Esophagus squamous epithelium (tissue), 5 donors: Measurements from ENCODE around the gene OAT. TPM values are rescaled to one million over a fixed set of nuclear protein-coding genes. Genes with fewer than 3 reads are reported as not detected.

Source experiments
- DNase-seq: peaks from one replicate; lab custom pipeline; 2025; lab: John Stamatoyannopoulos, UW
- H3K27ac ChIP-seq, 4 donors: fragments of 200-600 bp; sonication (generic); one replicate each; pipeline ENCODE4 v1.5.1; 2016 to 2019; ENCODE audit warnings: mild to moderate bottlenecking in 1 of 4
- H3K27me3 ChIP-seq, 4 donors: fragments of 200-600 bp; sonication (generic); 1 replicate in 3 of 4; 2 replicates in 1 of 4; pipeline versions ENCODE4 v1.5.1 to v1.6.0; 2017 to 2021; ENCODE audit warnings: antibody characterized with exemption in 1 of 4
- H3K36me3 ChIP-seq, 3 donors: fragments of 200-600 bp; sonication (generic); one replicate each; pipeline ENCODE4 v1.5.1; 2016 to 2019
- H3K4me1 ChIP-seq, 3 donors: fragments of 200-600 bp; sonication (generic); one replicate each; pipeline ENCODE4 v1.5.1; 2017 to 2019
- H3K4me3 ChIP-seq, 4 donors: fragments of 200-600 bp; sonication (generic); 1 replicate in 3 of 4; 2 replicates in 1 of 4; pipeline ENCODE4 v1.5.1; 2016 to 2019; ENCODE audit warnings: mild to moderate bottlenecking in 2 of 4, moderate library complexity in 1 of 4
- H3K9me3 ChIP-seq, 3 donors: fragments of 200-600 bp; sonication (generic); one replicate each; pipeline ENCODE4 v1.5.1; 2016 to 2019
- POLR2A ChIP-seq, 4 donors: fragments of 450-650 bp; IDR thresholded peaks; one replicate each; pipeline ENCODE4 v1.6.1; 2017; ENCODE audit warnings: antibody characterized with exemption in 4 of 4, mild to moderate bottlenecking in 4 of 4, moderate library complexity in 3 of 4
- WGBS, 2 donors: methylation state at CpG; one replicate each; pipeline ENCODE4 v1.1.5; 2018; 5-methylcytosine and 5-hydroxymethylcytosine counted together
- intact Hi-C: fragments of 100-400 bp; cut with DNase I; formaldehyde crosslinking; loops from one replicate; pipeline ENCODE4 v1.15.0; 2022
- total RNA-seq, 4 donors: library from RNA; depleted of rRNA; stranded (reverse); fragments of >200 nt; gene quantifications; one replicate each; pipeline ENCODE4 v1.1.0, GENCODE V29; 2016
- TF ChIP-seq, protein P1 (sequence below), 6 experiments: fragments of 450-650 bp in 4 of 6; fragments of 200-600 bp in 2 of 6; sonication (generic) in 2 of 6; IDR thresholded peaks; one replicate each; pipeline ENCODE4 v1.5.1; 2016 to 2019; ENCODE audit warnings: antibody characterized with exemption in 6 of 6, mild to moderate bottlenecking in 4 of 6, moderate library complexity in 4 of 6
- donor health status: DM: yes; HTN: yes; CAD: no.

Gene OAT
- total RNA-seq, 4 donors from 2014 or later: 101 to 194 (median 131) TPM

GRCh38 chr10:124388476-124388822 is 30.3 kb downstream of the OAT start:
- intact Hi-C loops: loop anchor here (5.0 to 10.0 kb wide), 2 partner anchors 396 to 804 kb away; no protein-coding TSS in a partner anchor
- H3K4me1 ChIP-seq: peaks cover 5 to 15% (median 10%) of the 10 kb centered on the region in 3 donors
- H3K27me3 ChIP-seq: peaks cover 0 to 14% (median 0%) of the 10 kb centered on the region in 4 donors
- H3K4me3 ChIP-seq: peak overlapping the region; percentile 30 to 67 (median 50)
- WGBS, 2 donors: 56 to 71% methylated on average over 1 of the region's 9 CpGs
- peak overlapping the region in 1 of 4 donors; percentile 50 for H3K27ac ChIP-seq
- DNase-seq: no peak
- H3K9me3 ChIP-seq: no peaks in the 10 kb centered on the region
- no peak for TF ChIP-seq POLR2A (IDR thresholded peaks at IDR 0.05)
- TF ChIP-seq, protein P1, sequence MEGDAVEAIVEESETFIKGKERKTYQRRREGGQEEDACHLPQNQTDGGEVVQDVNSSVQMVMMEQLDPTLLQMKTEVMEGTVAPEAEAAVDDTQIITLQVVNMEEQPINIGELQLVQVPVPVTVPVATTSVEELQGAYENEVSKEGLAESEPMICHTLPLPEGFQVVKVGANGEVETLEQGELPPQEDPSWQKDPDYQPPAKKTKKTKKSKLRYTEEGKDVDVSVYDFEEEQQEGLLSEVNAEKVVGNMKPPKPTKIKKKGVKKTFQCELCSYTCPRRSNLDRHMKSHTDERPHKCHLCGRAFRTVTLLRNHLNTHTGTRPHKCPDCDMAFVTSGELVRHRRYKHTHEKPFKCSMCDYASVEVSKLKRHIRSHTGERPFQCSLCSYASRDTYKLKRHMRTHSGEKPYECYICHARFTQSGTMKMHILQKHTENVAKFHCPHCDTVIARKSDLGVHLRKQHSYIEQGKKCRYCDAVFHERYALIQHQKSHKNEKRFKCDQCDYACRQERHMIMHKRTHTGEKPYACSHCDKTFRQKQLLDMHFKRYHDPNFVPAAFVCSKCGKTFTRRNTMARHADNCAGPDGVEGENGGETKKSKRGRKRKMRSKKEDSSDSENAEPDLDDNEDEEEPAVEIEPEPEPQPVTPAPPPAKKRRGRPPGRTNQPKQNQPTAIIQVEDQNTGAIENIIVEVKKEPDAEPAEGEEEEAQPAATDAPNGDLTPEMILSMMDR (IDR thresholded peaks at IDR 0.05): no peak
- H3K36me3 ChIP-seq: no peaks in the 10 kb centered on the region

GRCh38 chr10:124387078-124387874 is 31.4 kb downstream of the OAT start:
- Histone ChIP-seq H3K27ac (no peak overlapping the region), H3K4me3 (no peak overlapping the region), H3K27me3 (peaks cover 0 to 14% (median 0%) of the 10 kb centered on the region in 4 donors), H3K4me1 (peaks cover 5 to 15% (median 10%) of the 10 kb centered on the region in 3 donors), H3K36me3 (no peaks in the 10 kb centered on the region), H3K9me3 (no peaks in the 10 kb centered on the region)
- TF ChIP-seq, protein P1 (IDR thresholded peaks at IDR 0.05): no peak
- no peak for TF ChIP-seq POLR2A (IDR thresholded peaks at IDR 0.05)
- WGBS, 2 donors: 57 to 81% methylated on average over 3 to 4 of the region's 10 CpGs
- no peak for DNase-seq
- intact Hi-C loops: loop anchor here (5.0 to 10.0 kb wide), 2 partner anchors 395 to 802 kb away; no protein-coding TSS in a partner anchor

GRCh38 chr10:124386186-124387077 is 32.3 kb downstream of the OAT start:
- intact Hi-C loops: loop anchor here (5.0 to 10.0 kb wide), 2 partner anchors 394 to 802 kb away; no protein-coding TSS in a partner anchor
- H3K27me3 ChIP-seq: peaks cover 0 to 20% (median 0%) of the 10 kb centered on the region in 4 donors
- no peak for DNase-seq
- 83 to 93% methylated on average over 3 to 4 of the region's 21 CpGs for WGBS, 2 donors
- no peaks in the 10 kb centered on the region for H3K36me3 ChIP-seq
- H3K4me1 ChIP-seq: peaks cover 5 to 15% (median 10%) of the 10 kb centered on the region in 3 donors
- no peaks in the 10 kb centered on the region for H3K9me3 ChIP-seq
- TF ChIP-seq, protein P1 (IDR thresholded peaks at IDR 0.05): no peak
- TF ChIP-seq POLR2A (IDR thresholded peaks at IDR 0.05): no peak
- no peak overlapping the region for H3K4me3 ChIP-seq
- no peak overlapping the region for H3K27ac ChIP-seq

GRCh38 chr10:124385627-124386185 is 33.0 kb downstream of the OAT start:
- Histone ChIP-seq H3K4me3 (no peak overlapping the region), H3K9me3 (no peaks in the 10 kb centered on the region), H3K27me3 (peaks cover 0 to 27% (median 0%) of the 10 kb centered on the region in 4 donors), H3K36me3 (no peaks in the 10 kb centered on the region), H3K27ac (no peak overlapping the region), H3K4me1 (peaks cover 5 to 15% (median 10%) of the 10 kb centered on the region in 3 donors)
- no peak for DNase-seq
- 85 to 95% methylated on average over 5 to 9 of the region's 12 CpGs for WGBS, 2 donors
- TF ChIP-seq POLR2A (IDR thresholded peaks at IDR 0.05): no peak
- TF ChIP-seq, protein P1 (IDR thresholded peaks at IDR 0.05): no peak
- intact Hi-C loops: loop anchor here (5.0 to 10.0 kb wide), 2 partner anchors 393 to 801 kb away; no protein-coding TSS in a partner anchor
